GM23248 (cell line): Measurements from ENCODE around the gene SEMA3C.

Experiments used
- EZH2 ChIP-seq: fragments of 200-600 bp; sonication (generic); IDR thresholded peaks from 2 replicates; pipeline ENCODE4 v1.6.1; 2018; ENCODE audit warnings: antibody characterized with exemption, mild to moderate bottlenecking; ENCODE audit not compliant: insufficient read depth, poor library complexity, severe bottlenecking
- EZH2phosphoT487 ChIP-seq: fragments of 200-600 bp; sonication (generic); IDR thresholded peaks from 2 replicates; pipeline ENCODE4 v1.6.1; 2018; ENCODE audit warnings: antibody characterized with exemption, moderate library complexity, mild to moderate bottlenecking, low read depth; ENCODE audit not compliant: insufficient read depth

DNA sequence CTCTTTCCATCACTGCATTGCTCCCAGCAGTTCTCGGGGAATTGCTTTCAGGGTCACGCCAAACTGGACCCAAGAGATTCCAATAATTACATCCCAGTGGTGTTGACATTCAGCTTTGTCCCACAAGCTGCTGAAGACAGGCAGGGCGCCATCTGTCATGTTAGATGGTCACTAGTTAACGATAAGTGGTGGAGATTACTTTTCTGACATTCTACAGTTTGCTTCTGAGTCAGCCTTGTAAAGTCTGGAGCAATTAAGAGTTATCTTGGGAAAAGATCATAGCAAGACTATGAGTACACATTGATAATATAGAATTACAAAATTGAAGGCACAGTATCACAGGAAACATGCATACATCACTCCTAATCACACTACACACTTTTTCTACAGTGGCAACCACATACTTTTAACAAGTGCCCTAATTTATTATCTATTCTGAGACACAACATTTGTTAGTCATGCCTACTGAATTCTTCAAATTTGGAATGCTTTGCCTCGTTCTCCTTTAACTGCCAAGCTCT is 41.9 kb downstream of the SEMA3C start:
- TF ChIP-seq EZH2phosphoT487 = peak; percentile 95
- TF ChIP-seq EZH2 = no peak
